HEK293 (cell line): ENCODE results near the gene CPNE4.

Experiments
- KLF16 ChIP-seq: fragments of 450-650 bp; formaldehyde crosslinking; IDR thresholded peaks from 2 replicates; pipeline ENCODE4 v1.5.1; 2017; ENCODE audit warnings: missing biosample characterization, missing genetic modification characterization
- PRDM1 ChIP-seq: fragments of 450-650 bp; formaldehyde crosslinking; IDR thresholded peaks from 2 replicates; pipeline ENCODE4; 2016; ENCODE audit warnings: missing biosample characterization, missing genetic modification characterization
- REPIN1 ChIP-seq: fragments of 450-650 bp; formaldehyde crosslinking; IDR thresholded peaks from 2 replicates; pipeline ENCODE4 v1.5.1; 2017; ENCODE audit warnings: missing biosample characterization, missing genetic modification characterization, low read depth
- SCRT1 ChIP-seq: fragments of 450-650 bp; formaldehyde crosslinking; IDR thresholded peaks from 2 replicates; pipeline ENCODE4 v1.5.1; 2016; ENCODE audit warnings: missing biosample characterization, missing genetic modification characterization, borderline replicate concordance
- SCRT2 ChIP-seq: fragments of 450-650 bp; formaldehyde crosslinking; IDR thresholded peaks from 2 replicates; pipeline ENCODE4 v1.5.1; 2016; ENCODE audit warnings: missing biosample characterization, missing genetic modification characterization
- ZBTB21 ChIP-seq: fragments of 450-650 bp; formaldehyde crosslinking; IDR thresholded peaks from 2 replicates; pipeline ENCODE4 v1.5.1; 2017; ENCODE audit warnings: missing biosample characterization, missing genetic modification characterization
- ZBTB48 ChIP-seq: fragments of 450-650 bp; formaldehyde crosslinking; IDR thresholded peaks from 2 replicates; pipeline ENCODE4 v1.5.1; 2016; ENCODE audit warnings: missing biosample characterization, missing genetic modification characterization
- ZFP37 ChIP-seq: fragments of 450-650 bp; formaldehyde crosslinking; IDR thresholded peaks from 2 replicates; pipeline ENCODE4 v1.5.1; 2016; ENCODE audit warnings: missing biosample characterization, missing genetic modification characterization
- ZNF175 ChIP-seq: fragments of 450-650 bp; formaldehyde crosslinking; IDR thresholded peaks from 2 replicates; pipeline ENCODE4 v1.5.1; 2016; ENCODE audit warnings: missing biosample characterization, missing genetic modification characterization
- ZNF18 ChIP-seq: fragments of 450-650 bp; formaldehyde crosslinking; IDR thresholded peaks from 2 replicates; pipeline ENCODE4 v1.5.1; 2016; ENCODE audit warnings: missing biosample characterization, missing genetic modification characterization
- ZNF19 ChIP-seq: fragments of 450-650 bp; formaldehyde crosslinking; IDR thresholded peaks from 2 replicates; pipeline ENCODE4; 2016; ENCODE audit warnings: missing biosample characterization, missing genetic modification characterization, low read depth
- ZNF214 ChIP-seq: fragments of 450-650 bp; formaldehyde crosslinking; IDR thresholded peaks from 2 replicates; pipeline ENCODE4 v1.5.1; 2017; ENCODE audit warnings: missing biosample characterization, mild to moderate bottlenecking, missing genetic modification characterization, borderline replicate concordance
- ZNF221 ChIP-seq: fragments of 450-650 bp; formaldehyde crosslinking; IDR thresholded peaks from 2 replicates; pipeline ENCODE4 v1.5.1; 2017; ENCODE audit warnings: missing biosample characterization, missing genetic modification characterization, borderline replicate concordance
- ZNF366 ChIP-seq: fragments of 450-650 bp; formaldehyde crosslinking; conservative IDR thresholded peaks from 2 replicates; pipeline ENCODE4 v1.5.1; 2016; ENCODE audit warnings: missing biosample characterization, missing genetic modification characterization
- ZNF449 ChIP-seq: fragments of 450-650 bp; formaldehyde crosslinking; IDR thresholded peaks from 2 replicates; pipeline ENCODE4 v1.5.1; 2017; ENCODE audit warnings: missing biosample characterization, mild to moderate bottlenecking, missing genetic modification characterization, moderate library complexity
- ZNF623 ChIP-seq: fragments of 450-650 bp; formaldehyde crosslinking; IDR thresholded peaks from 2 replicates; pipeline ENCODE4 v1.5.1; 2016; ENCODE audit warnings: missing biosample characterization, missing genetic modification characterization
- ZNF692 ChIP-seq: fragments of 450-650 bp; formaldehyde crosslinking; IDR thresholded peaks from 2 replicates; pipeline ENCODE4 v1.5.1; 2016; ENCODE audit warnings: missing biosample characterization, missing genetic modification characterization
- ZNF704 ChIP-seq: fragments of 450-650 bp; formaldehyde crosslinking; IDR thresholded peaks from 2 replicates; pipeline ENCODE4 v1.5.1; 2016; ENCODE audit warnings: missing biosample characterization, missing genetic modification characterization
- ZNF776 ChIP-seq: fragments of 450-650 bp; formaldehyde crosslinking; IDR thresholded peaks from 2 replicates; pipeline ENCODE4 v1.5.0; 2017; ENCODE audit warnings: missing biosample characterization, missing genetic modification characterization, borderline replicate concordance
- ZNF837 ChIP-seq: fragments of 450-650 bp; formaldehyde crosslinking; IDR thresholded peaks from 2 replicates; pipeline ENCODE4 v1.5.1; 2016; ENCODE audit warnings: missing biosample characterization, missing genetic modification characterization
- ZSCAN5A ChIP-seq: fragments of 450-650 bp; formaldehyde crosslinking; IDR thresholded peaks from 2 replicates; pipeline ENCODE4 v1.5.1; 2016; ENCODE audit warnings: missing biosample characterization, missing genetic modification characterization
- TF ChIP-seq, protein P1 (sequence below): IDR thresholded peaks from 2 replicates; pipeline ENCODE4 v1.6.1; 2011; ENCODE audit warnings: mild to moderate bottlenecking, low read depth, low read length, borderline replicate concordance
- TF ChIP-seq, protein P2 (sequence below): fragments of 450-650 bp; formaldehyde crosslinking; IDR thresholded peaks from 2 replicates; pipeline ENCODE4 v1.5.1; 2016; ENCODE audit warnings: missing biosample characterization, missing genetic modification characterization
- TF ChIP-seq, protein P3 (sequence below): fragments of 450-650 bp; formaldehyde crosslinking; IDR thresholded peaks from 2 replicates; pipeline ENCODE4 v1.5.1; 2016; ENCODE audit warnings: missing biosample characterization, missing genetic modification characterization, low read depth
- TF ChIP-seq, protein P4 (sequence below): fragments of 450-650 bp; formaldehyde crosslinking; IDR thresholded peaks from 2 replicates; pipeline ENCODE4 v1.5.1; 2016; ENCODE audit warnings: missing biosample characterization, missing genetic modification characterization

The CPNE4 gene

GRCh38 chr3:131728898-131729642 is 305.7 kb downstream of the CPNE4 start (continued):
- TF ChIP-seq ZNF18 (tag by site-specific recombination) (no peak), ZNF776 (tag by site-specific recombination) (no peak), ZBTB21 (peak; percentile 76), ZBTB48 (tag by site-specific recombination) (no peak), ZNF221 (tag by site-specific recombination) (no peak), ZNF175 (tag by site-specific recombination) (no peak), ZNF692 (tag by site-specific recombination) (0 out of 2 replicates have a peak, but pooled peaks have one; percentile 15), ZNF19 (tag by site-specific recombination) (no peak), SCRT1 (tag by site-specific recombination) (no peak), KLF16 (no peak), ZFP37 (no peak), ZNF449 (no peak), SCRT2 (tag by site-specific recombination) (no peak), ZNF214 (tag by site-specific recombination) (no peak), ZSCAN5A (tag by site-specific recombination) (no peak), ZNF704 (tag by site-specific recombination) (no peak), PRDM1 (tag by site-specific recombination) (no peak), ZNF837 (tag by site-specific recombination) (no peak), REPIN1 (tag by site-specific recombination) (no peak), ZNF366 (peak; percentile 44; the same call in 1 of the 2 replicates), ZNF623 (tag by site-specific recombination) (no peak)
- TF ChIP-seq, protein P1, sequence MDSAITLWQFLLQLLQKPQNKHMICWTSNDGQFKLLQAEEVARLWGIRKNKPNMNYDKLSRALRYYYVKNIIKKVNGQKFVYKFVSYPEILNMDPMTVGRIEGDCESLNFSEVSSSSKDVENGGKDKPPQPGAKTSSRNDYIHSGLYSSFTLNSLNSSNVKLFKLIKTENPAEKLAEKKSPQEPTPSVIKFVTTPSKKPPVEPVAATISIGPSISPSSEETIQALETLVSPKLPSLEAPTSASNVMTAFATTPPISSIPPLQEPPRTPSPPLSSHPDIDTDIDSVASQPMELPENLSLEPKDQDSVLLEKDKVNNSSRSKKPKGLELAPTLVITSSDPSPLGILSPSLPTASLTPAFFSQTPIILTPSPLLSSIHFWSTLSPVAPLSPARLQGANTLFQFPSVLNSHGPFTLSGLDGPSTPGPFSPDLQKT: no peak
- TF ChIP-seq, protein P2, sequence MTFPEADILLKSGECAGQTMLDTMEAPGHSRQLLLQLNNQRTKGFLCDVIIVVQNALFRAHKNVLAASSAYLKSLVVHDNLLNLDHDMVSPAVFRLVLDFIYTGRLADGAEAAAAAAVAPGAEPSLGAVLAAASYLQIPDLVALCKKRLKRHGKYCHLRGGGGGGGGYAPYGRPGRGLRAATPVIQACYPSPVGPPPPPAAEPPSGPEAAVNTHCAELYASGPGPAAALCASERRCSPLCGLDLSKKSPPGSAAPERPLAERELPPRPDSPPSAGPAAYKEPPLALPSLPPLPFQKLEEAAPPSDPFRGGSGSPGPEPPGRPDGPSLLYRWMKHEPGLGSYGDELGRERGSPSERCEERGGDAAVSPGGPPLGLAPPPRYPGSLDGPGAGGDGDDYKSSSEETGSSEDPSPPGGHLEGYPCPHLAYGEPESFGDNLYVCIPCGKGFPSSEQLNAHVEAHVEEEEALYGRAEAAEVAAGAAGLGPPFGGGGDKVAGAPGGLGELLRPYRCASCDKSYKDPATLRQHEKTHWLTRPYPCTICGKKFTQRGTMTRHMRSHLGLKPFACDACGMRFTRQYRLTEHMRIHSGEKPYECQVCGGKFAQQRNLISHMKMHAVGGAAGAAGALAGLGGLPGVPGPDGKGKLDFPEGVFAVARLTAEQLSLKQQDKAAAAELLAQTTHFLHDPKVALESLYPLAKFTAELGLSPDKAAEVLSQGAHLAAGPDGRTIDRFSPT (tag by site-specific recombination): no peak
- TF ChIP-seq, protein P3, sequence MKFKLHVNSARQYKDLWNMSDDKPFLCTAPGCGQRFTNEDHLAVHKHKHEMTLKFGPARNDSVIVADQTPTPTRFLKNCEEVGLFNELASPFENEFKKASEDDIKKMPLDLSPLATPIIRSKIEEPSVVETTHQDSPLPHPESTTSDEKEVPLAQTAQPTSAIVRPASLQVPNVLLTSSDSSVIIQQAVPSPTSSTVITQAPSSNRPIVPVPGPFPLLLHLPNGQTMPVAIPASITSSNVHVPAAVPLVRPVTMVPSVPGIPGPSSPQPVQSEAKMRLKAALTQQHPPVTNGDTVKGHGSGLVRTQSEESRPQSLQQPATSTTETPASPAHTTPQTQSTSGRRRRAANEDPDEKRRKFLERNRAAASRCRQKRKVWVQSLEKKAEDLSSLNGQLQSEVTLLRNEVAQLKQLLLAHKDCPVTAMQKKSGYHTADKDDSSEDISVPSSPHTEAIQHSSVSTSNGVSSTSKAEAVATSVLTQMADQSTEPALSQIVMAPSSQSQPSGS: peak; percentile 79
- TF ChIP-seq, protein P4, sequence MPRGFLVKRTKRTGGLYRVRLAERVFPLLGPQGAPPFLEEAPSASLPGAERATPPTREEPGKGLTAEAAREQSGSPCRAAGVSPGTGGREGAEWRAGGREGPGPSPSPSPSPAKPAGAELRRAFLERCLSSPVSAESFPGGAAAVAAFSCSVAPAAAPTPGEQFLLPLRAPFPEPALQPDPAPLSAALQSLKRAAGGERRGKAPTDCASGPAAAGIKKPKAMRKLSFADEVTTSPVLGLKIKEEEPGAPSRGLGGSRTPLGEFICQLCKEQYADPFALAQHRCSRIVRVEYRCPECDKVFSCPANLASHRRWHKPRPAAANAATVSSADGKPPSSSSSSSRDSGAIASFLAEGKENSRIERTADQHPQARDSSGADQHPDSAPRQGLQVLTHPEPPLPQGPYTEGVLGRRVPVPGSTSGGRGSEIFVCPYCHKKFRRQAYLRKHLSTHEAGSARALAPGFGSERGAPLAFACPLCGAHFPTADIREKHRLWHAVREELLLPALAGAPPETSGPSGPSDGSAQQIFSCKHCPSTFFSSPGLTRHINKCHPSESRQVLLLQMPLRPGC (tag by site-specific recombination): no peak
